HG03103 (cell line): ENCODE data around the gene TREH.
"Not testable (repeated sequence)": the region's sequence is repeated elsewhere in the genome, so short reads cannot be mapped to it uniquely, and the experiment has no call there.

ENCODE experiments used
- ATAC-seq: cut with Tn5 transposase; IDR thresholded peaks from one replicate; pipeline ENCODE4 v1.9.1; 2021; ENCODE audit warnings: low read depth; ENCODE audit not compliant: unreplicated experiment

The TREH gene

GRCh38 chr11:118618115-118618990 lies 61.1 kb downstream of the TREH start:
- ATAC-seq, result no peak

GRCh38 chr11:118615976-118616371 lies 63.5 kb downstream of the TREH start:
- ATAC-seq, result no peak

GRCh38 chr11:118615282-118615975 lies 64.0 kb downstream of the TREH start:
- no peak for ATAC-seq

GRCh38 chr11:118614511-118614910 lies 64.9 kb downstream of the TREH start:
- no peak for ATAC-seq

GRCh38 chr11:118612378-118612777 lies 67.1 kb downstream of the TREH start:
- no peak for ATAC-seq

- ATAC-seq, result not testable (repeated sequence)
These were observed 68.0 kb downstream of the TREH start for GRCh38 chr11:118611433-118611795.

GRCh38 chr11:118610773-118611432 lies 68.5 kb downstream of the TREH start:
- ATAC-seq, result no peak

GRCh38 chr11:118610225-118610772 lies 69.2 kb downstream of the TREH start:
- ATAC-seq, result no peak

GRCh38 chr11:118609380-118610224 lies 69.8 kb downstream of the TREH start:
- no peak for ATAC-seq

- no peak for ATAC-seq
These were observed 70.9 kb downstream of the TREH start for GRCh38 chr11:118608360-118609227.

- no peak for ATAC-seq
These were observed 71.8 kb downstream of the TREH start, which contains the start of gene PHLDB1 for GRCh38 chr11:118607401-118608359. TSS of gene PHLDB1 (plus strand) at chr11:118607615. CDS start at chr11:118613837, 6,222 bp downstream.
